GM12865 (cell line): ENCODE measurements around the gene PINK1.

ENCODE experiments used
- DNase-seq: peaks from one replicate; pipeline ENCODE4 v3.0.0; 2010; ENCODE audit warnings: low read depth
- H3K4me3 ChIP-seq: 2 replicates; pipeline ENCODE4 v1.5.1; 2011; ENCODE audit warnings: mild to moderate bottlenecking, low read depth, low read length, control low read depth
- TF ChIP-seq, protein P1 (sequence below): IDR thresholded peaks from 2 replicates; pipeline ENCODE4 v1.5.1; 2011; ENCODE audit warnings: low read length, control low read depth, low read depth, inconsistent platforms; ENCODE audit not compliant: insufficient read depth; ENCODE audit errors: missing control alignments

PINK1 gene

DNA sequence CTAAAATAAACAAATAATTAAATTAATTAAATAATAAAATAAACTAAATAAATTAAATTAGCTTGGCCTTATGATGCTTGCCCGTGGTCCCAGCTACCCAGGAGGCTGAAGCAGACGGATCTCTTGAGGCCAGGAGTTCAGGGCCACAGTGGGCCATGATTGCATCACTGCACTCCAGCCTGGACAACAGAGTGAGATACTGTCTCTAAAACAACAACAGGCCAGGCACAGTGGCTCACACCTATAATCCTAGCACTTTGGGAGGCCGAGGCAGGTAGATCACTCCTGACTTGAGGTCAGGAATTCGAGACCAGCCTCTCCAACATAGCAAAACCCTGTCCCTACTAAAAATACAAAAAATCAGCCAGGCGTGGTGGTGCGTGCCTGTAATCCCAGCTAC, 12.2 kb upstream of the PINK1 start:
- DNase-seq, result no peak
- TF ChIP-seq, protein P1, sequence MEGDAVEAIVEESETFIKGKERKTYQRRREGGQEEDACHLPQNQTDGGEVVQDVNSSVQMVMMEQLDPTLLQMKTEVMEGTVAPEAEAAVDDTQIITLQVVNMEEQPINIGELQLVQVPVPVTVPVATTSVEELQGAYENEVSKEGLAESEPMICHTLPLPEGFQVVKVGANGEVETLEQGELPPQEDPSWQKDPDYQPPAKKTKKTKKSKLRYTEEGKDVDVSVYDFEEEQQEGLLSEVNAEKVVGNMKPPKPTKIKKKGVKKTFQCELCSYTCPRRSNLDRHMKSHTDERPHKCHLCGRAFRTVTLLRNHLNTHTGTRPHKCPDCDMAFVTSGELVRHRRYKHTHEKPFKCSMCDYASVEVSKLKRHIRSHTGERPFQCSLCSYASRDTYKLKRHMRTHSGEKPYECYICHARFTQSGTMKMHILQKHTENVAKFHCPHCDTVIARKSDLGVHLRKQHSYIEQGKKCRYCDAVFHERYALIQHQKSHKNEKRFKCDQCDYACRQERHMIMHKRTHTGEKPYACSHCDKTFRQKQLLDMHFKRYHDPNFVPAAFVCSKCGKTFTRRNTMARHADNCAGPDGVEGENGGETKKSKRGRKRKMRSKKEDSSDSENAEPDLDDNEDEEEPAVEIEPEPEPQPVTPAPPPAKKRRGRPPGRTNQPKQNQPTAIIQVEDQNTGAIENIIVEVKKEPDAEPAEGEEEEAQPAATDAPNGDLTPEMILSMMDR, result no peak
- H3K4me3 ChIP-seq, result no peak overlapping the region

- TF ChIP-seq, protein P1, result no peak
- DNase-seq, result no peak
- no peak overlapping the region for H3K4me3 ChIP-seq
Measured at GRCh38 chr1:20624709-20625108, 8.5 kb upstream of the PINK1 start.

GRCh38 chr1:20625176-20626097, 7.8 kb upstream of the PINK1 start:
- TF ChIP-seq, protein P1, result no peak
- no peak for DNase-seq
- H3K4me3 ChIP-seq, result no peak overlapping the region

GRCh38 chr1:20626098-20626427, 7.2 kb upstream of the PINK1 start:
- H3K4me3 ChIP-seq, result no peak overlapping the region
- TF ChIP-seq, protein P1, result no peak
- no peak for DNase-seq

- TF ChIP-seq, protein P1, result no peak
- no peak overlapping the region for H3K4me3 ChIP-seq
- no peak for DNase-seq
Measured at GRCh38 chr1:20626524-20626923, 6.7 kb upstream of the PINK1 start.

GRCh38 chr1:20630729-20631128, 2.5 kb upstream of the PINK1 start:
- TF ChIP-seq, protein P1, result no peak
- no peak for DNase-seq

DNA sequence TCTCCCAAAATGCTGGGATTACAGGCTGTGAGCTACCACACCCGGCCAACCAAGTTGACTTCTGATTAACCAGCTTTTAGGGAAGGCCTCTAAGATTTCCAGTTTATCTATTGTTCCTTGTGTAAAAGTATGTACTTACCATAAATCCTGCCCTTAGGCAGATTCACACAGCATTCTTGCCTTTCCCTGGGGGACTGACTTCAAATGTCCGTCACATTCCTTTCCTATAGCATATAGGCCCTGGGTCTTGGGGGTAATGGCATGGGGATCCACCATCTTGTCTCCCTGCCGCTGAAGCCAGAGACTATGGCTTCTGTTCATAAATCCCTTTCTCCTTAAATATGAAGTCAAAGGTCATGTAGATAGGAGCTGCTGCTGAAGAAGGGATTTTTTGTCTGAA, 872 bp upstream of the PINK1 start:
- no peak for DNase-seq
- TF ChIP-seq, protein P1, result no peak
- no peak overlapping the region for H3K4me3 ChIP-seq

More at GRCh38 chr1:20630729-20631128, 2.5 kb upstream of the PINK1 start:
- H3K4me3 ChIP-seq, result no peak overlapping the region
